Fibroblast of the conjunctiva (primary cell): ENCODE measurements around the gene ADAT1.
"Not testable (repeated sequence)": the region's sequence is repeated elsewhere in the genome, so short reads cannot be mapped to it uniquely, and the experiment has no call there.

Experiments
- DNase-seq: peaks from one replicate; pipeline ENCODE4 v3.0.0-alpha.2; 2010; ENCODE audit warnings: low read depth

Gene ADAT1

GRCh38 chr16:75620326-75621169 lies 2.5 kb downstream of the ADAT1 start:
- DNase-seq: no peak

GRCh38 chr16:75618780-75619179 lies 4.3 kb downstream of the ADAT1 start:
- no peak for DNase-seq

GRCh38 chr16:75617121-75617520 lies 6.0 kb downstream of the ADAT1 start:
- no peak for DNase-seq

GRCh38 chr16:75616521-75617010 lies 6.5 kb downstream of the ADAT1 start:
- DNase-seq: no peak

- no peak for DNase-seq
These were observed 7.5 kb downstream of the ADAT1 start for GRCh38 chr16:75615619-75616018.

GRCh38 chr16:75614066-75614897 lies 8.8 kb downstream of the ADAT1 start:
- no peak for DNase-seq

- DNase-seq: no peak
These were observed 16.6 kb downstream of the ADAT1 start for GRCh38 chr16:75606507-75606906.

- DNase-seq: no peak
These were observed 19.8 kb downstream of the ADAT1 start for GRCh38 chr16:75603241-75603640.

GRCh38 chr16:75599452-75600277 lies 23.4 kb downstream of the ADAT1 start:
- DNase-seq: no peak

- peak; percentile 32 for DNase-seq
These were observed 29.0 kb downstream of the ADAT1 start for GRCh38 chr16:75593825-75594820.

- no peak for DNase-seq
These were observed 29.8 kb downstream of the ADAT1 start for GRCh38 chr16:75593308-75593707.

GRCh38 chr16:75591927-75592326 lies 31.2 kb downstream of the ADAT1 start:
- not testable (repeated sequence) for DNase-seq

- DNase-seq: peak; percentile 49
These were observed 31.9 kb downstream of the ADAT1 start for GRCh38 chr16:75590920-75591843.

GRCh38 chr16:75589306-75589705 lies 33.8 kb downstream of the ADAT1 start:
- DNase-seq: no peak

GRCh38 chr16:75588716-75589115 lies 34.4 kb downstream of the ADAT1 start:
- no peak for DNase-seq

GRCh38 chr16:75584108-75584507 lies 39.0 kb downstream of the ADAT1 start:
- DNase-seq: no peak

GRCh38 chr16:75579281-75579834 lies 43.7 kb downstream of the ADAT1 start:
- DNase-seq: no peak

GRCh38 chr16:75578725-75579124 lies 44.4 kb downstream of the ADAT1 start:
- no peak for DNase-seq

GRCh38 chr16:75578212-75578611 lies 44.9 kb downstream of the ADAT1 start:
- no peak for DNase-seq
